OCI-LY1 (cell line): ENCODE results near the gene ACAD10.

Experiments used
- H2AFZ ChIP-seq: fragments of 200-600 bp; sonication (generic), shearing (Covaris generic); 2 replicates; pipeline ENCODE4 v1.6.0; 2014; ENCODE audit warnings: antibody characterized with exemption, mild to moderate bottlenecking, low read length
- H3F3A ChIP-seq: fragments of 200-600 bp; sonication (generic), shearing (Covaris generic); 2 replicates; pipeline ENCODE4 v1.6.0; 2014; ENCODE audit warnings: mild to moderate bottlenecking, antibody characterized with exemption, low read length, moderate library complexity; ENCODE audit not compliant: insufficient read depth
- H3K27ac ChIP-seq: fragments of 200-600 bp; sonication (generic); 2 replicates; pipeline ENCODE4 v1.5.1; 2014; ENCODE audit warnings: low read length, mixed run types, mild to moderate bottlenecking, low read depth; ENCODE audit not compliant: poor library complexity, severe bottlenecking
- H3K27me3 ChIP-seq: fragments of 200-600 bp; sonication (generic); 2 replicates; pipeline ENCODE4 v1.6.0; 2014; ENCODE audit warnings: antibody characterized with exemption, mild to moderate bottlenecking, low read length, moderate library complexity; ENCODE audit not compliant: insufficient read depth
- H3K36me3 ChIP-seq: fragments of 200-600 bp; sonication (generic); 2 replicates; pipeline ENCODE4 v1.6.1; 2014; ENCODE audit warnings: mild to moderate bottlenecking, antibody characterized with exemption, low read length, moderate library complexity, mixed read lengths; ENCODE audit not compliant: insufficient read depth
- H3K4me1 ChIP-seq: fragments of 200-600 bp; sonication (generic); 2 replicates; pipeline ENCODE4 v1.5.1; 2014; ENCODE audit warnings: mild to moderate bottlenecking, low read length, moderate library complexity; ENCODE audit not compliant: insufficient read depth, severe bottlenecking
- H3K4me2 ChIP-seq: fragments of 200-600 bp; sonication (generic), shearing (Covaris generic); 2 replicates; pipeline ENCODE4 v1.6.1; 2014; ENCODE audit warnings: low read length
- H3K4me3 ChIP-seq: fragments of 200-600 bp; sonication (generic); 2 replicates; pipeline ENCODE4 v1.5.1; 2014; ENCODE audit warnings: low read length, low read depth, mild to moderate bottlenecking, mixed read lengths; ENCODE audit not compliant: poor library complexity, severe bottlenecking
- H3K79me2 ChIP-seq: fragments of 200-600 bp; shearing (Covaris generic); 2 replicates; pipeline ENCODE4 v1.6.1; 2016; ENCODE audit warnings: mixed run types, low read length, mixed read lengths; ENCODE audit not compliant: insufficient read depth
- H3K9ac ChIP-seq: fragments of 200-600 bp; sonication (generic), shearing (Covaris generic); 2 replicates; pipeline ENCODE4 v1.6.1; 2014; ENCODE audit warnings: mild to moderate bottlenecking, low read length, mixed read lengths
- H3K9me2 ChIP-seq: fragments of 200-600 bp; sonication (generic), shearing (Covaris generic); 2 replicates; pipeline ENCODE4 v1.6.1; 2014; ENCODE audit warnings: low read depth, mild to moderate bottlenecking, low read length, mixed read lengths
- H3K9me3 ChIP-seq: fragments of 200-600 bp; shearing (Covaris generic); 2 replicates; pipeline ENCODE4 v1.6.1; 2014; ENCODE audit warnings: low read length, mixed read lengths
- H4K20me1 ChIP-seq: fragments of 200-600 bp; sonication (generic), shearing (Covaris generic); 2 replicates; pipeline ENCODE4 v1.6.0; 2016; ENCODE audit warnings: mild to moderate bottlenecking, low read length; ENCODE audit not compliant: insufficient read depth
- EZH2 ChIP-seq: fragments of 200-600 bp; sonication (generic), shearing (Covaris generic); IDR thresholded peaks from 2 replicates; pipeline ENCODE4 v1.8.0; 2017; ENCODE audit warnings: borderline replicate concordance, mixed run types, mild to moderate bottlenecking, antibody characterized with exemption, low read length, moderate library complexity, mixed read lengths
- TF ChIP-seq, protein P1 (sequence below): fragments of 200-600 bp; sonication (generic), shearing (Covaris generic); IDR thresholded peaks from 2 replicates; pipeline ENCODE4 v1.5.1; 2017; ENCODE audit warnings: mild to moderate bottlenecking, antibody characterized with exemption, low read length, moderate library complexity, mixed read lengths

ACAD10 gene

DNA sequence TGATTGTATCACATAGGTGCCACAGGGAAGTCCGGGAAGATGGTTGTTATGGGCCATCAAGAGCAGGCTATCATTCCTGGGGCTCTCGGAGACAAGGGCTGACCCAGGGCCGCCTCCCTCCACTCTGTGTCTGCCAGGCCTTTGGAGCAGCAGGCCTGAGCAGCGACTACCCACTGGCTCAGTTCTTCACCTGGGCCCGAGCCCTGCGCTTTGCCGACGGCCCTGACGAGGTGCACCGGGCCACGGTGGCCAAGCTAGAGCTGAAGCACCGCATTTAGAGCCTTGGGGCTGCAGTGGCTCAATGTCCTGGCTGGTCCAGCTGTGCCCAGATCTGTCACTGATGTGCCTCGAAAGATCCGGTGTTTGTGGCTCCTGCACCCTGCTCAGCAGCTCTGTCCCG lies 70.3 kb downstream of the ACAD10 start:
- Histone ChIP-seq H2AFZ (no peak overlapping the region), H3F3A (no peaks in the 10 kb centered on the region), H3K4me1 (peaks cover 18% of the 10 kb centered on the region), H3K36me3 (no peaks in the 10 kb centered on the region), H3K79me2 (no peaks in the 10 kb centered on the region), H3K4me3 (no peak overlapping the region), H4K20me1 (no peaks in the 10 kb centered on the region), H3K9ac (no peak overlapping the region), H3K4me2 (no peak overlapping the region), H3K9me2 (no peaks in the 10 kb centered on the region), H3K27ac (no peak overlapping the region), H3K27me3 (no peaks in the 10 kb centered on the region), H3K9me3 (no peaks in the 10 kb centered on the region)
- TF ChIP-seq, protein P1, sequence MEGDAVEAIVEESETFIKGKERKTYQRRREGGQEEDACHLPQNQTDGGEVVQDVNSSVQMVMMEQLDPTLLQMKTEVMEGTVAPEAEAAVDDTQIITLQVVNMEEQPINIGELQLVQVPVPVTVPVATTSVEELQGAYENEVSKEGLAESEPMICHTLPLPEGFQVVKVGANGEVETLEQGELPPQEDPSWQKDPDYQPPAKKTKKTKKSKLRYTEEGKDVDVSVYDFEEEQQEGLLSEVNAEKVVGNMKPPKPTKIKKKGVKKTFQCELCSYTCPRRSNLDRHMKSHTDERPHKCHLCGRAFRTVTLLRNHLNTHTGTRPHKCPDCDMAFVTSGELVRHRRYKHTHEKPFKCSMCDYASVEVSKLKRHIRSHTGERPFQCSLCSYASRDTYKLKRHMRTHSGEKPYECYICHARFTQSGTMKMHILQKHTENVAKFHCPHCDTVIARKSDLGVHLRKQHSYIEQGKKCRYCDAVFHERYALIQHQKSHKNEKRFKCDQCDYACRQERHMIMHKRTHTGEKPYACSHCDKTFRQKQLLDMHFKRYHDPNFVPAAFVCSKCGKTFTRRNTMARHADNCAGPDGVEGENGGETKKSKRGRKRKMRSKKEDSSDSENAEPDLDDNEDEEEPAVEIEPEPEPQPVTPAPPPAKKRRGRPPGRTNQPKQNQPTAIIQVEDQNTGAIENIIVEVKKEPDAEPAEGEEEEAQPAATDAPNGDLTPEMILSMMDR, result no peak
- TF ChIP-seq EZH2, result no peak

GRCh38 chr12:111756681-111757080 lies 70.8 kb downstream of the ACAD10 start:
- no peaks in the 10 kb centered on the region for H3K9me2 ChIP-seq
- H3K9ac ChIP-seq, result no peak overlapping the region
- no peak overlapping the region for H3K4me3 ChIP-seq
- H3K36me3 ChIP-seq, result no peaks in the 10 kb centered on the region
- H3K79me2 ChIP-seq, result no peaks in the 10 kb centered on the region
- H3K27ac ChIP-seq, result no peak overlapping the region
- H3K4me1 ChIP-seq, result peaks cover 23% of the 10 kb centered on the region
- H3K4me2 ChIP-seq, result no peak overlapping the region
- TF ChIP-seq, protein P1, result no peak
- no peak for TF ChIP-seq EZH2
- H3K27me3 ChIP-seq, result no peaks in the 10 kb centered on the region
- no peaks in the 10 kb centered on the region for H3F3A ChIP-seq
- H3K9me3 ChIP-seq, result no peaks in the 10 kb centered on the region
- no peak overlapping the region for H2AFZ ChIP-seq
- H4K20me1 ChIP-seq, result no peaks in the 10 kb centered on the region

DNA sequence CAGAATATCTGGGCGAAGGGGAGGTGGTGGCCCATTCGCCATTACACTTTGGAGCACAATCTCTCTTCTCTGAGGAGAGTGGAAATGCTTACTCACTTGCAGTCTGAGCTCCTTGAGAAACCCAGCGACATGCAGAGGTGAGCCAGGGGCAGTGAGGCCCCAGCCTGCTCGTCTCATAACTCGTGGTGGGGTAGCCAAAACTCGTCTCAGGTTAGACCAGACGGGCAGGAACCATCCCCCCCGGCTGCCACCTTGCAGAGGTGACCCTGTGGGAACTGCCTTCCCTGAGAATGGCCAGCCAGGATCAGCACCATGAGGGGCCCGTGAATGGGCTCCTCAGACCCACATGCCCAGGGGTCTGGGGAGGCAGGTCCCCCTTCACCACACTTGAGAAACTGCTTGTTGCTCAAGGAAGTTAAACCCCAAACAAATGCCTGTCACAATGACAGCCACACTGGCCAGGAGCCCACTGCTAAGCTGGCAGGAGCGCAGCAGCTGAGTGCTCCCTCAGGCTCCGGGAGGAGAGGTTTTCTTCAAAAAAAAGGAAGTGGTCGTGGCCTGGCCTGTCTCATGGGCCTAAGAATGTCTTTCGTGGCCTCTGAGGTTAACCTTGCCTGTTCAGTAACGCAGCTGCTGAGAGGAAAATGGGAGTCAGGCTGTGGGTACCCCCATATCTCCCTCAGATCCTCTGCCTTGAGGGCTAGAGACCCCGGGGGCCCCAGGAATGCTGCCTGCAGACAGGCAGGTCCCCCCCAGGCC lies 71.7 kb downstream of the ACAD10 start:
- no peak overlapping the region for H2AFZ ChIP-seq
- no peaks in the 10 kb centered on the region for H3K79me2 ChIP-seq
- H3K4me3 ChIP-seq, result no peak overlapping the region
- peaks cover 29% of the 10 kb centered on the region for H3K4me1 ChIP-seq
- no peaks in the 10 kb centered on the region for H3F3A ChIP-seq
- H3K9ac ChIP-seq, result no peak overlapping the region
- no peak for TF ChIP-seq EZH2
- TF ChIP-seq, protein P1, result no peak
- H4K20me1 ChIP-seq, result no peaks in the 10 kb centered on the region
- no peaks in the 10 kb centered on the region for H3K9me3 ChIP-seq
- no peak overlapping the region for H3K4me2 ChIP-seq
- H3K9me2 ChIP-seq, result no peaks in the 10 kb centered on the region
- H3K36me3 ChIP-seq, result no peaks in the 10 kb centered on the region
- H3K27ac ChIP-seq, result no peak overlapping the region
- H3K27me3 ChIP-seq, result no peaks in the 10 kb centered on the region
